ENCODE data around the gene ADRA1B.
"Not testable (repeated sequence)": the region's sequence is repeated elsewhere in the genome, so short reads cannot be mapped to it uniquely, and the experiment has no call there.

Gene ADRA1B

GRCh38 chr5:160009591-160009989 lies 93.3 kb downstream of the ADRA1B start:
- DNase-seq (ENCODE audit: low read depth in 2 of 2, low spot score in 1 of 2), result no peak

- no peak for DNase-seq (ENCODE audit: low read depth in 2 of 2, low spot score in 1 of 2)
Measured at GRCh38 chr5:160011471-160011870, 95.2 kb downstream of the ADRA1B start.

GRCh38 chr5:160014197-160014596 lies 97.9 kb downstream of the ADRA1B start:
- not testable (repeated sequence) for DNase-seq (ENCODE audit: low read depth in 2 of 2, low spot score in 1 of 2)

GRCh38 chr5:160018945-160019625 lies 102.8 kb downstream of the ADRA1B start:
- no peak for DNase-seq (ENCODE audit: low read depth in 2 of 2, low spot score in 1 of 2)

- no peak for DNase-seq (ENCODE audit: low read depth in 2 of 2, low spot score in 1 of 2)
Measured at GRCh38 chr5:160020266-160020770, 104.0 kb downstream of the ADRA1B start.

- no peak for DNase-seq (ENCODE audit: low read depth in 2 of 2, low spot score in 1 of 2)
Measured at GRCh38 chr5:160020964-160021363, 104.7 kb downstream of the ADRA1B start.

GRCh38 chr5:160021831-160022446 lies 105.7 kb downstream of the ADRA1B start:
- DNase-seq (ENCODE audit: low read depth in 2 of 2, low spot score in 1 of 2), result no peak

All from stimulated activated CD8-positive, alpha-beta memory T cell treated with anti-CD3 and anti-CD28 coated beads, Interleukin-4, amount 100 ng/mL, for 4 hours (primary cell).